ENCODE results near the gene SLC15A1.

GRCh38 chr13:98749501-98749900, 3.0 kb downstream of the SLC15A1 start:
- TF ChIP-seq SUZ12 (IDR thresholded peaks at IDR 0.05; ENCODE audit: extremely low read depth, insufficient read depth, insufficient read length) (no peak), YY1 (IDR thresholded peaks at IDR 0.05; ENCODE audit: insufficient read depth, insufficient read length) (no peak)

All from NT2/D1 (cell line).